ENCODE measurements around the gene PCBP2.

PCBP2 gene

DNA sequence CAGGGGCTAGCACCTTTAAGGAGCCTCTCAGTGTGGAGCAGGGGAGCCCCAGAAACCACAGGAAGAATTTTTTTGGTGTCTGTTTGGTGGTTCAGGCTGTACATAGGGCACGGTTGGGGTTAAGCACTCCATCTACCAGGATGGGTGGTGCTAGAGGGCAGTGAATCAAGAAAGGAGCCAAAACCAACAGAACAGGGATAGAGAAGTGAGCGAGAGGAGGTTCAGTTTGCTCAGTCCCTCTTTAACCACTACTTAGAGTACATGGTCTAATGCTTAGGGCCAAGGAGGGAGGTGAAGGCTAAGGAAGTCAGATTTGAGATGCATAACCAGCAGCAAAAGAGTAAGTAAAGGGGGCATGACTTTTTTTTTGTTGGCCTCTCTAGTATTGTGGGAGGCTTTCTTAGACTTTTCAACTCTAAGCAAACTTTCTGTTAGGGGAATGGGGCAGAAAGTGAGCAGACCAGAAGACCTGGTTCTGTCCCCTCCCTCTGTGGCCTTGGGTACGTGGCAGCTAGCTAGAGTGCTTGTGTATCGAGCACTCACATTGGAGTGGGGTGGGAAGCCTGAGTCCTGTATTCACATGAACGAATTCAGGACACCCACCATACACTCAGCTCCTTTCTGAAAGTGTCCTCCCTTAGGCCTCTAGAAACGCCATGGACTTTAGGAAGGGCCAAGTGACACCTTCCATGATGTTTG is 62.0 kb downstream of the PCBP2 start:
- no peak for DNase-seq

DNA sequence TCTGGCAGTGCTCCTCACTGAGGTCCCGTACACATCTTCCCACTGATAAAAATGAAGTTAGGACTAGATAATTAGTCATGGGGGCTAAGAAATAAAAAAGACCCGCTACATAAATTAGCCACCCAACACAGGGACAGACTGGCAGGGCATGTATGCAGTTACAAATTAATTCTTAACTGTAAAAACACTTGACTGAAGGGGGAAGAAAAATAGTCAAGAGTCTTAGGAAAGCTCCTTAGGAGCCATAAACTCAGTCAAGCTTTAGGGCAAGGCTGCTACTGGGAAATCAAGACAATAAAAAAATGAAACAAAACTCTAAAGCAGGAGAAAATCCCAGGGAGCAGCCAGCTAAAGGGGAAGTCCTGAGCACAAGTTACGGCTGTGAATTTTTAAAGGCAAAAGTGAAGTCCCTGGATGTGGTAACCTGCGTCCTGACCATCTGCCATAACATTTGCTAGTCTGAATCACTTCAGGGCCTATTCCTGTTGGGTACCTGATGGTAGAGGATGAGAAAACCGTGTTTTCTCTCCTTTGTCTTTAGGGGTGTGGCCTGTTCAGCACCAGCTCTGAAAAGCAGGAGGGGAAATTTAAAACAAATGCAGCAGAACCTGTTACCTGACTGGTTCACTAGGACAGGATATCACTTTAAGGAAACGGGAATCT is 62.9 kb downstream of the PCBP2 start:
- no peak for DNase-seq

DNA sequence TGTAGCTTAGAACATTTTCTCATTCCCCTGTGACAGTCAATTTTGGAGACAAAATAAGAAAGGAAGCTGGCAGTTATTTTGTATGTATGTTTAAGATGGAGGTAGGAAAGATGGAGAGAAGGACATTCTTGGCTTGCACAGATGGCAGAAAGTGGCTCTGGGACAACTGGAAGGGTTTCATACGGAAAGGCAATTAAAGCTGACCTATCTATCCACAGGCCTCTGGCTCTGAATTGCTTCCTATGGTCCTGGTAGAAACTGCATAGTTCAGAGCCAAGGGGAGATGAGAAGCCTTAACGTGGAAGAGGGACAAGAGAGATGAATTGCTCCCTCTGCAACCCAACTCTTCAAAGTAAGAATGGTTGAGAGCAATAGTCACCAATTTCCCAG is 63.4 kb downstream of the PCBP2 start:
- DNase-seq, result no peak

DNA sequence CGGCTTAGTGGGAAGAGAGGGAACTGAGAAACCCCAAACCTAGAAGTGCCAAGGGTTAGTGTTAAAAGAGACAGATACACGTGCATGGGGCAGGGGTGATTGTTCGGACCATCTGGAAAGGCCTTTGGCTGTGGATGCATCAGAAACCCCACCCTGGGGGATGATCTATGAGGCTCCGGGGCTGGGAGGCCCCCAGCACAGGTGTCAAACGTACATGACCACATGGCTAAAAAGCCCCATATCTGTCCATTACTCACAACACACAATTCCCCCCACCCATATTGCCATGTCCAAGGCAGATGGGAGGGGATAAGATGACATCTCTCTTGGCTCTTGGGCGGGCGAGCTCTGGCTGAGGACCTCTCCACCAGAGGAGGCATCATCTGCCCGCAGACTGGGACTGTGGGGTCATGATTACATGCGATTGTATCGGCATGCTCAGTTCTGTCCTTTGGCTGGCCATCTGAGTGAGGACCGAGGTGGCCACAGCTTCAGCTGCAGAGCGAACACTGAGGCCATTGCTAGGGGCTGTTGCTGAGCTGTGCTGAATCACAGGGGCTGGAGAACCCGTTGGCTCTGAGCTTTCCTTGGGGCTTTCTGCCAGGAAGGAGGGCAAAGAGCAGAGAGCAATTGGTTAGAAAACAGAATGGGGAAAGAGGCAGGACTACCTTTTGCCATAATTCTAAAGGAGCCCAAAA is 65.0 kb downstream of the PCBP2 start:
- DNase-seq, result no peak

DNA sequence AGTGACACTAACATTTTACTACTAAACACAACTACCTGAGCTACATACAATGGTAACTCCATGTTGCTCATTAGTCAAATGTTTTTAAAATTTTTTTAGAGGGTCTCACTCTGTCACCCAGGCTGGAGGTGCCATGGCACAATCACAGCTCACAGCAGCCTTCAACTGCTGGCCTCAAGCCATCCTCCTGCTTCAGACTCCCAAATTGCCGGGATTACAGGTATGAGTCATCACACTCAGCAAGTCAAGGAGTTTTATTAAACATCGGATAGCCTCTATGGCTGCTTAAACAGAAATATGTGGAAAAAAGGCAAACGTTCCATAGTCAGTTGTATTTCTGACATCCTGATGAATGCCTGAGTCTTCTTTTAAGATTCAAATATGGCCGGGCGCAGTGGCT is 66.5 kb downstream of the PCBP2 start:
- DNase-seq, result no peak

DNA sequence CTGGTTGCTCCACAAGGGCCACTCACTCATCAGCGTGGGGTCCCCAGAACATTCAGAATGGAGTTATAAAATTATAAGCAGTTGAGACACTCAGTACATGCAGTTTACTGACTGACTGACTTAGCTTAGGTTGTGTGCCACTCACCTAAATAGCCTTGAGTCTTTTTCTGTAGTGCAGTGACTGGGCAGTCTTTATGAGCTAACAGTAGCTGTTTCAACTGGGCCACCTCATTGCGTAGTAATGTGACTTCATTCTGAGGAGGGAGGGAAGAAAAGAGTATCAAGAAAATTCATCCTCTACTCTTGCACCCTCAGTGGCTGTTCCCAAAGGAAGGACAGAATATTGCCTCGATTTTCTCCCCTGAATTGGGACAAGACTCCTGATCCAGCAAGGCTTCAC is 71.2 kb downstream of the PCBP2 start:
- no peak for DNase-seq

DNA sequence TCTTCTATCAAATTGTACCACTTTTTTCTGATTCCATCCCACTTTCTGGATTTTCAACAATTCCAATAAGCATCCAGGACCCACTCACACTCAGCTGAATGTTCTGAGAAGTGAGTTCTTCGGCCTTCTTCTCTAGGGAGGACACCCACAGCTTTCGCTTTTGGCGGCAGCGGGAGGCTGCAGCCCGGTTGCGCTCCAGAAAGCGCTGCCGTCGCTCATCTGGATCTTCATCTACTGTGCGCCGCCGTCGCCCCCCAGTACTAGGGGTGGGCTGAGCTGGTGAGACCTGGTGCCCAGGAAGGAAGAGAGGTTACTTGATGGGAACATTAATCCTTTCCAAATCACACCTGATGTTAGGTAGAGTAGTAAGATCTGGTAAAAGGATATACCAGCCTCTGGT is 72.6 kb downstream of the PCBP2 start:
- no peak for DNase-seq

DNA sequence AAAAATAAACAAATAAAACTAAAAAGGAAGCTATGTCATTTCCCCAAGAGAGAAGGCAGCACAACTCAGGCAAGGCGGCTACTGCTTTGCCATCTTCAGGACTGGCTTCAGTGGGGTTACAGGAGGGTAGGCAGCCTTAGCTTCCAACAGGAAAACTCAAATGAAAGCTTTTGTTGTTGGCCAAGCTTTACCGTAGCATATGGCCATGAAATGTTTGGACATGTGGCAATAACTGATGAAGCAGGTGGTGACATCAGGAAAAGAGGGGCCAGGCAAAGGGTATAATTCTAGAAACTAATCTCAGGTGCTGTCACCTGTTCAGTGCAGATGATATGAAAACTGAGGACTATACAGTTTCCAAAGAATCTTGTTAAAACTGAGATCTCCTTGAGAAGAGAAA is 78.2 kb downstream of the PCBP2 start:
- DNase-seq, result no peak

Measured in NCI-H2107 (cell line).